Stimulated activated CD8-positive, alpha-beta memory T cell treated with anti-CD3 and anti-CD28 coated beads, Interleukin-7, amount 100 ng/mL, for 4 hours (primary cell): ENCODE measurements around the gene POU3F3.

Experiments used
- DNase-seq, 2 donors: peaks; one replicate each; pipeline ENCODE4 v3.0.0-alpha.2; 2020; ENCODE audit warnings: low read depth in 2 of 2

The POU3F3 gene

GRCh38 chr2:104853534-104854497 is at the start of gene POU3F3:
TSS of gene POU3F3 (plus strand) at chr2:104854115. CDS start at chr2:104855511, 1,396 bp downstream.
- peak; percentile 22 to 33 for DNase-seq

- DNase-seq: no peak
These were observed 49.6 kb upstream of the POU3F3 start for GRCh38 chr2:104804148-104804890.

GRCh38 chr2:104812286-104812685 is 41.6 kb upstream of the POU3F3 start:
- DNase-seq: no peak

- DNase-seq: no peak
These were observed 37.8 kb upstream of the POU3F3 start for GRCh38 chr2:104816143-104816542.

- no peak for DNase-seq
These were observed 35.7 kb upstream of the POU3F3 start for GRCh38 chr2:104818264-104818663.

GRCh38 chr2:104820126-104820525 is 33.8 kb upstream of the POU3F3 start:
- no peak for DNase-seq

- DNase-seq: no peak
These were observed 28.6 kb upstream of the POU3F3 start for GRCh38 chr2:104825124-104825865.

GRCh38 chr2:104826016-104826415 is 27.9 kb upstream of the POU3F3 start:
- DNase-seq: no peak

GRCh38 chr2:104831742-104832141 is 22.2 kb upstream of the POU3F3 start:
- no peak for DNase-seq

- no peak for DNase-seq
These were observed 19.3 kb upstream of the POU3F3 start for GRCh38 chr2:104834431-104835153.

- no peak for DNase-seq
These were observed 17.6 kb upstream of the POU3F3 start for GRCh38 chr2:104836265-104836664.

- DNase-seq: no peak
These were observed 17.1 kb upstream of the POU3F3 start for GRCh38 chr2:104836841-104837240.

- no peak for DNase-seq
These were observed 13.8 kb upstream of the POU3F3 start for GRCh38 chr2:104840156-104840555.

- no peak for DNase-seq
These were observed 12.9 kb upstream of the POU3F3 start for GRCh38 chr2:104840893-104841585.

GRCh38 chr2:104841744-104842143 is 12.2 kb upstream of the POU3F3 start:
- no peak for DNase-seq

- DNase-seq: no peak
These were observed 8.9 kb upstream of the POU3F3 start for GRCh38 chr2:104844807-104845551.

GRCh38 chr2:104845552-104845931 is 8.4 kb upstream of the POU3F3 start:
- no peak for DNase-seq

GRCh38 chr2:104845946-104846785 is 7.7 kb upstream of the POU3F3 start:
- DNase-seq: no peak
